Esophagus muscularis mucosa (tissue), 3 donors: ENCODE data around the gene LAMA5.

Experiments
- CTCF ChIP-seq, 3 experiments: fragments of 200-600 bp in 2 of 3; fragments of 450-650 bp in 1 of 3; sonication (generic) in 2 of 3; IDR thresholded peaks; one replicate each; pipeline ENCODE4 v1.5.1; 2017 to 2019; ENCODE audit warnings: antibody characterized with exemption in 3 of 3, mild to moderate bottlenecking in 2 of 3, moderate library complexity in 1 of 3
- POLR2A ChIP-seq: fragments of 450-650 bp; IDR thresholded peaks from one replicate; pipeline ENCODE4 v1.6.1; 2017; ENCODE audit warnings: antibody characterized with exemption, moderate library complexity, mild to moderate bottlenecking, low read depth

- TF ChIP-seq CTCF (IDR thresholded peaks at IDR 0.05) = no peak
- TF ChIP-seq POLR2A = no peak
Observed at GRCh38 chr20:62367136-62367632, at the start of gene LAMA5.
